Keratinocyte (primary cell): ENCODE results near the gene CREM. TPM values are rescaled to one million over a fixed set of nuclear protein-coding genes. Genes with fewer than 3 reads are reported as not detected.

ENCODE experiments used
- DNase-seq: peaks from one replicate; pipeline ENCODE4 v3.0.0-alpha.2; 2011; ENCODE audit warnings: low read depth, missing footprints, low spot score
- FAIRE-seq: peaks from 2 replicates; lab custom pipeline; 2011; peaks lifted over from hg19 to GRCh38; lab: Jason Lieb, UNC
- H2AFZ ChIP-seq: 2 replicates; pipeline ENCODE4 v1.6.0; 2012; ENCODE audit warnings: low read length, control low read depth, inconsistent platforms; ENCODE audit not compliant: control insufficient read depth
- H3K27ac ChIP-seq: 2 replicates; pipeline ENCODE4 v1.5.1; 2011; ENCODE audit warnings: low read length; ENCODE audit not compliant: control insufficient read depth, insufficient read depth
- H3K27me3 ChIP-seq: 3 replicates; pipeline ENCODE4 v1.6.0; 2011; ENCODE audit warnings: low read length; ENCODE audit not compliant: control insufficient read depth, insufficient read depth; ENCODE audit errors: extremely low read depth
- H3K36me3 ChIP-seq, 2 experiments: 2 replicates in 1 of 2; 3 replicates in 1 of 2; pipeline ENCODE4 v1.5.1; 2011; ENCODE audit warnings: low read length in 2 of 2, mild to moderate bottlenecking in 1 of 2; ENCODE audit not compliant: control insufficient read depth in 2 of 2, insufficient read depth in 2 of 2; ENCODE audit errors: extremely low read depth in 1 of 2
- H3K4me1 ChIP-seq: 3 replicates; pipeline ENCODE4 v1.5.1; 2011; ENCODE audit warnings: low read length; ENCODE audit not compliant: control insufficient read depth, insufficient read depth; ENCODE audit errors: extremely low read depth
- H3K4me2 ChIP-seq: 3 replicates; pipeline ENCODE4 v1.6.0; 2011; ENCODE audit warnings: low read depth, low read length; ENCODE audit not compliant: control insufficient read depth, insufficient read depth; ENCODE audit errors: extremely low read depth
- H3K4me3 ChIP-seq, 3 experiments: fragments of 200-600 bp in 1 of 3; sonication (generic) in 1 of 3; 2 replicates in 2 of 3; 3 replicates in 1 of 3; pipeline ENCODE4 v1.5.1; 2011 to 2016; ENCODE audit warnings: low read length in 3 of 3, mild to moderate bottlenecking in 3 of 3, control low read depth in 2 of 3, inconsistent platforms in 1 of 3, low read depth in 1 of 3, mixed read lengths in 1 of 3, mixed run types in 1 of 3, moderate library complexity in 1 of 3; ENCODE audit not compliant: control insufficient read depth in 2 of 3, insufficient read depth in 2 of 3; ENCODE audit errors: extremely low read depth in 1 of 3
- H3K79me2 ChIP-seq: 2 replicates; pipeline ENCODE4 v1.6.0; 2012; ENCODE audit warnings: low read length; ENCODE audit not compliant: control insufficient read depth, insufficient read depth
- H3K9ac ChIP-seq: 3 replicates; pipeline ENCODE4 v1.6.0; 2011; ENCODE audit warnings: low read length; ENCODE audit not compliant: control insufficient read depth, insufficient read depth; ENCODE audit errors: extremely low read depth
- H3K9me1 ChIP-seq: 3 replicates; pipeline ENCODE4 v1.6.0; 2011; ENCODE audit warnings: low read length; ENCODE audit not compliant: control insufficient read depth, insufficient read depth; ENCODE audit errors: extremely low read depth
- H3K9me3 ChIP-seq: 2 replicates; pipeline ENCODE4 v1.5.1; 2012; ENCODE audit warnings: low read depth, low read length; ENCODE audit not compliant: control insufficient read depth
- H4K20me1 ChIP-seq: 3 replicates; pipeline ENCODE4 v1.6.0; 2011; ENCODE audit warnings: low read length; ENCODE audit not compliant: control insufficient read depth, insufficient read depth; ENCODE audit errors: extremely low read depth
- CTCF ChIP-seq, 3 experiments: IDR thresholded peaks in 1 of 3; conservative IDR thresholded peaks in 1 of 3; optimal IDR thresholded peaks in 1 of 3; 2 replicates in 2 of 3; 3 replicates in 1 of 3; pipeline versions ENCODE3 to v1.5.1; 2011; ENCODE audit warnings: low read length in 3 of 3, mild to moderate bottlenecking in 3 of 3, moderate library complexity in 2 of 3, control low read depth in 1 of 3, inconsistent platforms in 1 of 3; ENCODE audit not compliant: insufficient read depth in 2 of 3; ENCODE audit errors: extremely low read depth in 1 of 3
- EZH2 ChIP-seq: IDR thresholded peaks from one replicate; pipeline ENCODE4 v1.6.1; 2012; ENCODE audit warnings: inconsistent platforms, mild to moderate bottlenecking, low read length, moderate library complexity
- dilution Hi-C: fragments of 300-500 bp; cut with MboI; formaldehyde crosslinking; loops from one replicate; pipeline ENCODE4 v1.7.0; 2020; ENCODE audit warnings: low sequenced_read_pairs; ENCODE audit not compliant: extremely low pct_ligation_motif_present
- polyA plus RNA-seq, 5 experiments: library from polyadenylated mRNA; depleted of rRNA in 3 of 5; stranded (reverse) in 3 of 5; stranded (forward) in 1 of 5; unstranded in 1 of 5; fragments of >200 nt; gene quantifications; 1 replicate in 1 of 5; 2 replicates in 3 of 5; 3 replicates in 1 of 5; pipeline versions ENCODE4 v1.2.1 to v1.2.3, GENCODE V29; 2011 to 2012; ENCODE audit warnings: missing spikeins in 2 of 5, low read depth in 1 of 5, low replicate concordance in 1 of 5

CREM gene
- polyA plus RNA-seq, 1 donor (not counting 4 experiments of a cell fraction or from before 2014, with no cell fraction given), result 23.3 TPM

GRCh38 chr10:35232527-35232926 lies 105.9 kb downstream of the CREM start:
- Histone ChIP-seq H2AFZ (no peak overlapping the region), H3K27ac (no peak overlapping the region), H3K4me1 (no peaks in the 10 kb centered on the region), H3K9me1 (no peaks in the 10 kb centered on the region), H3K27me3 (no peaks in the 10 kb centered on the region), H4K20me1 (no peaks in the 10 kb centered on the region), H3K9ac (no peak overlapping the region), H3K36me3 (no peaks in the 10 kb centered on the region), H3K79me2 (no peaks in the 10 kb centered on the region), H3K4me2 (no peak overlapping the region), H3K9me3 (no peaks in the 10 kb centered on the region), H3K4me3 (no peak overlapping the region)
- dilution Hi-C loops, result no loop called here
- DNase-seq (no peak), FAIRE-seq (no peak)
- TF ChIP-seq CTCF (optimal IDR thresholded peaks at IDR 0.05 in 1 of 3, IDR thresholded peaks at IDR 0.05 in 1 of 3, conservative IDR thresholded peaks at IDR 0.05 in 1 of 3; ENCODE audit: extremely low read depth in 1 of 3, insufficient read depth in 2 of 3, low read length in 3 of 3) (no peak), EZH2 (no peak)

GRCh38 chr10:35234073-35234472 lies 107.4 kb downstream of the CREM start:
- FAIRE-seq (no peak), DNase-seq (no peak)
- no peak overlapping the region for H3K9ac ChIP-seq
- no peaks in the 10 kb centered on the region for H3K36me3 ChIP-seq
- no peak for TF ChIP-seq CTCF (optimal IDR thresholded peaks at IDR 0.05 in 1 of 3, IDR thresholded peaks at IDR 0.05 in 1 of 3, conservative IDR thresholded peaks at IDR 0.05 in 1 of 3; ENCODE audit: extremely low read depth in 1 of 3, insufficient read depth in 2 of 3, low read length in 3 of 3)
- TF ChIP-seq EZH2, result no peak
- H2AFZ ChIP-seq, result no peak overlapping the region
- H3K4me1 ChIP-seq, result no peaks in the 10 kb centered on the region
- no peak overlapping the region for H3K4me3 ChIP-seq
- H3K27ac ChIP-seq, result no peak overlapping the region
- no peak overlapping the region for H3K4me2 ChIP-seq
- no peaks in the 10 kb centered on the region for H3K27me3 ChIP-seq
- H4K20me1 ChIP-seq, result no peaks in the 10 kb centered on the region
- dilution Hi-C loops, result no loop called here
- H3K9me1 ChIP-seq, result no peaks in the 10 kb centered on the region
- no peaks in the 10 kb centered on the region for H3K9me3 ChIP-seq
- no peaks in the 10 kb centered on the region for H3K79me2 ChIP-seq
